Ovary (tissue), 9 donors: ENCODE data around the gene ATXN10. TPM values are rescaled to one million over a fixed set of nuclear protein-coding genes. Genes with fewer than 3 reads are reported as not detected.
A peak's percentile ranks its signal among the peaks of the same experiment; 100 is the strongest.

Experiments used
- DNase-seq, 5 donors: peaks; one replicate each; pipeline ENCODE4 v3.0.0-alpha.2; 2019 to 2020
- H3K27ac ChIP-seq, 2 donors: fragments of 200-600 bp; one replicate each; pipeline versions ENCODE4 v1.5.1 to v1.8.0; 2019 to 2022
- H3K27me3 ChIP-seq: fragments of 200-600 bp; one replicate; pipeline ENCODE4 v1.8.0; 2022
- H3K36me3 ChIP-seq: fragments of 200-600 bp; sonication (generic); one replicate; pipeline ENCODE4 v1.5.1; 2019
- H3K4me1 ChIP-seq: one replicate; pipeline ENCODE4 v1.8.1; 2013; ENCODE audit warnings: mild to moderate bottlenecking, moderate library complexity; ENCODE audit not compliant: insufficient read depth
- H3K4me3 ChIP-seq: fragments of 200-600 bp; sonication (generic); one replicate; pipeline ENCODE4 v1.5.1; 2017
- H3K9me3 ChIP-seq, 2 donors: fragments of 200-600 bp in 1 of 2; sonication (generic) in 1 of 2; one replicate each; pipeline versions ENCODE4 v1.5.1 to v1.8.1; 2013 to 2019; ENCODE audit warnings: mild to moderate bottlenecking in 1 of 2, moderate library complexity in 1 of 2
- EP300 ChIP-seq: sonication (generic); formaldehyde crosslinking; IDR thresholded peaks from one replicate; pipeline ENCODE4 v1.6.1; 2017; ENCODE audit warnings: antibody characterized with exemption
- POLR2A ChIP-seq: fragments of 450-650 bp; IDR thresholded peaks from one replicate; pipeline ENCODE4 v1.6.1; 2017; ENCODE audit warnings: antibody characterized with exemption, mild to moderate bottlenecking, moderate library complexity
- WGBS, 3 donors: extraction: QIAGEN DNeasy Blood & Tissue Kit in 1 of 3; methylation state at CpG; one replicate each; pipeline versions ENCODE4 v1.1.5 to v1.1.7; 2013 to 2017; 5-methylcytosine and 5-hydroxymethylcytosine counted together
- intact Hi-C, 4 donors: fragments of 100-400 bp; cut with DNase I; formaldehyde crosslinking; loops; one replicate each; pipeline versions ENCODE4 v1.11.0 to v1.15.1; 2022 to 2023
- polyA plus RNA-seq, 2 donors: library from polyadenylated mRNA; stranded (reverse); fragments of 200-250 nt in 1 of 2; fragments of 350-450 nt in 1 of 2; fragmentation: Illumina TruSeq in 1 of 2; extraction: RNeasy Lipid Tissue Mini Kit (QIAGEN cat#74804) in 1 of 2; gene quantifications; one replicate each; pipeline ENCODE4 v1.2.3, GENCODE V29; 2013 to 2014
- total RNA-seq, 7 donors: library from RNA; depleted of rRNA in 2 of 7; stranded (reverse); fragments of >200 nt in 2 of 7; fragmentation: NEBNext Ultra II Directional in 3 of 7; extraction: Animal tissue kit (Norgen Biotek cat#: 25700) in 3 of 7; gene quantifications; one replicate each; pipeline versions ENCODE4 v1.1.0 to v1.2.4, GENCODE V29; 2016 to 2023
- TF ChIP-seq, protein P1 (sequence below), 3 donors: fragments of 450-650 bp in 2 of 3; fragments of 200-600 bp in 1 of 3; IDR thresholded peaks; one replicate each; pipeline versions ENCODE4 v1.5.1 to v1.8.0; 2016 to 2022; ENCODE audit warnings: antibody characterized with exemption in 3 of 3, mild to moderate bottlenecking in 1 of 3
- donor health status: DM: no; HTN: no; CAD: no; lungs with moderate emphysema.
- donor health status: DM: no; HTN: no; CAD: no.
- donor health status: Bipolar disorder and iron deficiency.
- donor health status: DM: yes; HTN: yes; CAD: no.
- donor health status: DM: no; HTN: no; CAD: no.
- donor health status: DM: yes; HTN: yes; CAD: no.

The ATXN10 gene
- total and polyA plus RNA-seq, 9 donors, result 77.4 to 241 (median 175) TPM

- H3K27ac ChIP-seq, result peak overlapping the region; percentile 88 to 89
- H3K4me1 ChIP-seq, result peaks cover 3% of the 10 kb centered on the region
- no peak for DNase-seq
- TF ChIP-seq POLR2A (no peak), EP300 (no peak)
- TF ChIP-seq, protein P1, sequence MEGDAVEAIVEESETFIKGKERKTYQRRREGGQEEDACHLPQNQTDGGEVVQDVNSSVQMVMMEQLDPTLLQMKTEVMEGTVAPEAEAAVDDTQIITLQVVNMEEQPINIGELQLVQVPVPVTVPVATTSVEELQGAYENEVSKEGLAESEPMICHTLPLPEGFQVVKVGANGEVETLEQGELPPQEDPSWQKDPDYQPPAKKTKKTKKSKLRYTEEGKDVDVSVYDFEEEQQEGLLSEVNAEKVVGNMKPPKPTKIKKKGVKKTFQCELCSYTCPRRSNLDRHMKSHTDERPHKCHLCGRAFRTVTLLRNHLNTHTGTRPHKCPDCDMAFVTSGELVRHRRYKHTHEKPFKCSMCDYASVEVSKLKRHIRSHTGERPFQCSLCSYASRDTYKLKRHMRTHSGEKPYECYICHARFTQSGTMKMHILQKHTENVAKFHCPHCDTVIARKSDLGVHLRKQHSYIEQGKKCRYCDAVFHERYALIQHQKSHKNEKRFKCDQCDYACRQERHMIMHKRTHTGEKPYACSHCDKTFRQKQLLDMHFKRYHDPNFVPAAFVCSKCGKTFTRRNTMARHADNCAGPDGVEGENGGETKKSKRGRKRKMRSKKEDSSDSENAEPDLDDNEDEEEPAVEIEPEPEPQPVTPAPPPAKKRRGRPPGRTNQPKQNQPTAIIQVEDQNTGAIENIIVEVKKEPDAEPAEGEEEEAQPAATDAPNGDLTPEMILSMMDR (IDR thresholded peaks at IDR 0.05), result no peak
- peak overlapping the region; percentile 68 for H3K4me3 ChIP-seq
- intact Hi-C loops, result no loop called here
- H3K36me3 ChIP-seq, result no peaks in the 10 kb centered on the region
- H3K9me3 ChIP-seq, result no peaks in the 10 kb centered on the region
- H3K27me3 ChIP-seq, result no peaks in the 10 kb centered on the region
- 8 to 11% (median 9%) methylated on average over 14 of the region's 14 CpGs for WGBS, 3 donors
These were observed 1.2 kb downstream of the ATXN10 start for GRCh38 chr22:45672564-45673481.

GRCh38 chr22:45673482-45674175 lies 2.0 kb downstream of the ATXN10 start:
- no peaks in the 10 kb centered on the region for H3K9me3 ChIP-seq
- TF ChIP-seq EP300 (no peak), POLR2A (no peak)
- TF ChIP-seq, protein P1 (IDR thresholded peaks at IDR 0.05), result no peak
- H3K4me3 ChIP-seq, result no peak overlapping the region
- intact Hi-C loops, result no loop called here
- WGBS, 3 donors, result 76 to 78% (median 77%) methylated on average over 10 of the region's 10 CpGs
- no peak for DNase-seq
- no peaks in the 10 kb centered on the region for H3K36me3 ChIP-seq
- H3K4me1 ChIP-seq, result peaks cover 3% of the 10 kb centered on the region
- H3K27ac ChIP-seq, result no peak overlapping the region
- H3K27me3 ChIP-seq, result no peaks in the 10 kb centered on the region

DNA sequence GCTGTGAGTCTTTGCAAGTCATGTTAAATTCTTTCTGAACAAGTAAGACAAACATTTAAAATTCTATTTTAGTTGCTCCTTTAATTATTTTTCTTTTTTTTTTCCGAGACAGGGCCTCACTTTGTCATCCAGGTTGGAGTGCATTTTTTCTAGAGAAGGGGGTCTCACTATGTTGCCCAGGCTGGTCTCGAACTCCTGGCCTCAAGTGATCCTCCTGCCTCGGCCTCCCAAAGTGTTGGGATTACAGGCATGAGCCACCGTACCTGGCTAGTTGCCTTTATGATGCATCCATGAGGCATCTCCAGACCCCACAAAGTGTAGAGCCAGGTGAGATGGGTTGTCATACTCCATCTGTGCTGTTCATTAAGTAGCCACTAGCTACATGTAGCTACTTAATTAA lies 4.4 kb downstream of the ATXN10 start:
- no peaks in the 10 kb centered on the region for H3K9me3 ChIP-seq
- no peak for DNase-seq
- no peak overlapping the region for H3K4me3 ChIP-seq
- WGBS, 3 donors, result 73 to 83% (median 79%) methylated on average over 4 of the region's 4 CpGs
- peaks cover 3% of the 10 kb centered on the region for H3K4me1 ChIP-seq
- intact Hi-C loops, result no loop called here
- no peaks in the 10 kb centered on the region for H3K36me3 ChIP-seq
- no peak overlapping the region for H3K27ac ChIP-seq
- TF ChIP-seq, protein P1 (IDR thresholded peaks at IDR 0.05), result no peak
- TF ChIP-seq EP300 (no peak), POLR2A (no peak)
- H3K27me3 ChIP-seq, result no peaks in the 10 kb centered on the region

- no peak for DNase-seq
- Histone ChIP-seq H3K27me3 (no peaks in the 10 kb centered on the region), H3K4me3 (no peak overlapping the region), H3K9me3 (no peaks in the 10 kb centered on the region), H3K27ac (no peak overlapping the region), H3K4me1 (peaks cover 7% of the 10 kb centered on the region), H3K36me3 (no peaks in the 10 kb centered on the region)
- intact Hi-C loops, result no loop called here
- no peak for TF ChIP-seq EP300
- TF ChIP-seq, protein P1 (IDR thresholded peaks at IDR 0.05), result no peak
- no peak for TF ChIP-seq POLR2A
- 78 to 83% (median 83%) methylated on average over 1 of the region's 1 CpG for WGBS, 3 donors
These were observed 5.4 kb downstream of the ATXN10 start for GRCh38 chr22:45677063-45677462.
